RWPE2 (cell line): ENCODE results near the gene CDH26.

Experiments
- ATAC-seq: fragments of 200-7000 bp; cut with Tn5 transposase; 3 replicates; pipeline ENCODE4 v1.9.1; 2021; ENCODE audit warnings: low read depth
- DNase-seq: peaks from one replicate; pipeline ENCODE4 v3.0.0-alpha.2; 2020; ENCODE audit warnings: low spot score
- H3K27ac ChIP-seq: fragments of 450-650 bp; 2 replicates; pipeline ENCODE4 v1.5.1; 2017; ENCODE audit warnings: mild to moderate bottlenecking; ENCODE audit not compliant: poor library complexity, severe bottlenecking
- H3K27me3 ChIP-seq: fragments of 250-450 bp; sonication (Bioruptor Pico); 2 replicates; pipeline ENCODE4 v1.5.1; 2021; ENCODE audit warnings: mild to moderate bottlenecking, moderate library complexity; ENCODE audit not compliant: insufficient read depth, poor library complexity, severe bottlenecking
- H3K36me3 ChIP-seq: fragments of 250-450 bp; sonication (Bioruptor Pico); 2 replicates; pipeline ENCODE4 v1.5.1; 2020; ENCODE audit warnings: low read depth, mild to moderate bottlenecking, moderate library complexity
- H3K4me1 ChIP-seq: fragments of 250-450 bp; sonication (Bioruptor Pico); 2 replicates; pipeline ENCODE4 v1.5.1; 2021; ENCODE audit warnings: mild to moderate bottlenecking, moderate library complexity; ENCODE audit not compliant: insufficient read depth, poor library complexity, severe bottlenecking
- H3K4me3 ChIP-seq: fragments of 250-450 bp; sonication (Bioruptor Pico); 2 replicates; pipeline ENCODE4 v1.5.1; 2021; ENCODE audit warnings: mild to moderate bottlenecking, moderate library complexity; ENCODE audit not compliant: severe bottlenecking
- H3K9me3 ChIP-seq: fragments of 250-450 bp; sonication (Bioruptor Pico); 2 replicates; pipeline ENCODE4 v1.5.1; 2021; ENCODE audit warnings: mild to moderate bottlenecking, moderate library complexity; ENCODE audit not compliant: severe bottlenecking
- TF ChIP-seq, protein P1 (sequence below): fragments of 450-650 bp; IDR thresholded peaks from one replicate; pipeline ENCODE4 v1.5.1; 2017; ENCODE audit warnings: mild to moderate bottlenecking, moderate library complexity; ENCODE audit not compliant: poor library complexity, severe bottlenecking

Gene CDH26

GRCh38 chr20:59939879-59940128 lies 18.4 kb upstream of the CDH26 start:
- Histone ChIP-seq H3K4me1 (peaks cover 37% of the 10 kb centered on the region), H3K27ac (peak overlapping the region; percentile 80), H3K9me3 (no peaks in the 10 kb centered on the region), H3K4me3 (peak overlapping the region; percentile 48), H3K27me3 (no peaks in the 10 kb centered on the region), H3K36me3 (peaks cover 32% of the 10 kb centered on the region)
- peak; percentile 7 for ATAC-seq
- TF ChIP-seq, protein P1, sequence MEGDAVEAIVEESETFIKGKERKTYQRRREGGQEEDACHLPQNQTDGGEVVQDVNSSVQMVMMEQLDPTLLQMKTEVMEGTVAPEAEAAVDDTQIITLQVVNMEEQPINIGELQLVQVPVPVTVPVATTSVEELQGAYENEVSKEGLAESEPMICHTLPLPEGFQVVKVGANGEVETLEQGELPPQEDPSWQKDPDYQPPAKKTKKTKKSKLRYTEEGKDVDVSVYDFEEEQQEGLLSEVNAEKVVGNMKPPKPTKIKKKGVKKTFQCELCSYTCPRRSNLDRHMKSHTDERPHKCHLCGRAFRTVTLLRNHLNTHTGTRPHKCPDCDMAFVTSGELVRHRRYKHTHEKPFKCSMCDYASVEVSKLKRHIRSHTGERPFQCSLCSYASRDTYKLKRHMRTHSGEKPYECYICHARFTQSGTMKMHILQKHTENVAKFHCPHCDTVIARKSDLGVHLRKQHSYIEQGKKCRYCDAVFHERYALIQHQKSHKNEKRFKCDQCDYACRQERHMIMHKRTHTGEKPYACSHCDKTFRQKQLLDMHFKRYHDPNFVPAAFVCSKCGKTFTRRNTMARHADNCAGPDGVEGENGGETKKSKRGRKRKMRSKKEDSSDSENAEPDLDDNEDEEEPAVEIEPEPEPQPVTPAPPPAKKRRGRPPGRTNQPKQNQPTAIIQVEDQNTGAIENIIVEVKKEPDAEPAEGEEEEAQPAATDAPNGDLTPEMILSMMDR, result no peak
- no peak for DNase-seq

GRCh38 chr20:59940129-59940955 lies 17.9 kb upstream of the CDH26 start, which contains the start of the genes FAM217B and PPP1R3D:
TSS of gene FAM217B (plus strand) at chr20:59940389. CDS start at chr20:59943944, 3,555 bp downstream.
TSS of gene PPP1R3D (minus strand) at chr20:59940305. CDS start at chr20:59939931, 374 bp downstream.
- H3K9me3 ChIP-seq, result no peaks in the 10 kb centered on the region
- peaks cover 36% of the 10 kb centered on the region for H3K4me1 ChIP-seq
- H3K27me3 ChIP-seq, result no peaks in the 10 kb centered on the region
- peak within 1 kb of the TSS; percentile 80 for H3K27ac ChIP-seq
- peaks cover 37% of the 10 kb centered on the region for H3K36me3 ChIP-seq
- ATAC-seq, result peak; percentile 90
- peak within 1 kb of the TSS; percentile 48 for H3K4me3 ChIP-seq
- TF ChIP-seq, protein P1, result peak; percentile 49
- DNase-seq, result peak; percentile 100

GRCh38 chr20:59940956-59941294 lies 17.3 kb upstream of the CDH26 start:
- H3K36me3 ChIP-seq, result peaks cover 42% of the 10 kb centered on the region
- no peaks in the 10 kb centered on the region for H3K27me3 ChIP-seq
- peak overlapping the region; percentile 48 for H3K4me3 ChIP-seq
- H3K9me3 ChIP-seq, result no peaks in the 10 kb centered on the region
- H3K4me1 ChIP-seq, result peaks cover 36% of the 10 kb centered on the region
- peak overlapping the region; percentile 80 for H3K27ac ChIP-seq
- no peak for DNase-seq
- TF ChIP-seq, protein P1, result no peak
- no peak; the same call in 2 of the 3 replicates for ATAC-seq

- DNase-seq, result no peak
- Histone ChIP-seq H3K4me1 (peaks cover 33% of the 10 kb centered on the region), H3K9me3 (no peaks in the 10 kb centered on the region), H3K27ac (no peak overlapping the region), H3K36me3 (peaks cover 52% of the 10 kb centered on the region), H3K27me3 (no peaks in the 10 kb centered on the region), H3K4me3 (no peak overlapping the region)
- TF ChIP-seq, protein P1, result no peak
- ATAC-seq, result no peak
Measured at GRCh38 chr20:59942245-59942644, 16.0 kb upstream of the CDH26 start.

- TF ChIP-seq, protein P1, result no peak
Measured at GRCh38 chr20:59944726-59945125, 13.5 kb upstream of the CDH26 start.

More at GRCh38 chr20:59944726-59945125, 13.5 kb upstream of the CDH26 start:
- Histone ChIP-seq H3K9me3 (no peaks in the 10 kb centered on the region), H3K27ac (no peak overlapping the region), H3K27me3 (no peaks in the 10 kb centered on the region), H3K4me3 (no peak overlapping the region), H3K4me1 (peaks cover 14% of the 10 kb centered on the region), H3K36me3 (peaks cover 68% of the 10 kb centered on the region)
- ATAC-seq (no peak), DNase-seq (no peak)
